ENCODE measurements around the gene KITLG.

DNA sequence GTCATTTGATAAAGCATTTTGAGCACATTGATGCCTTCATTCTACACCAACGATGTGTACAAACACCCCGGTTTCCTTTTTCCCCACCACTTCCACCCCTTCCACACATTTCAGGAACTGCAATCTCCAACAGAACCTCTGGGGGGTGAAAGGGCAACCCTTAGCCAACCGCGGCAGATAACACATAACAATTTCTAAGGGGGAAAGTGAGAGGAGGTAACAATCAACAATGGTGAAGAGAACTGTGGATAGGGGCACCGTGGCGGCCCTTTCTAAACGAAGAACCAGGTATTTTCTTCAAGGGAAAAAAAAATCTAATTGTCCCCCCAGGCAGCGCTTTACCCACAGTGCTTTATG lies 1.1 kb downstream of the KITLG start:
- TF ChIP-seq HDGF (IDR thresholded peaks at IDR 0.05; ENCODE audit: borderline replicate concordance): no peak
- no peak for TF ChIP-seq ELF4 (IDR thresholded peaks at IDR 0.05)
- no peak for TF ChIP-seq SP1 (IDR thresholded peaks at IDR 0.05)
- TF ChIP-seq, protein P1, sequence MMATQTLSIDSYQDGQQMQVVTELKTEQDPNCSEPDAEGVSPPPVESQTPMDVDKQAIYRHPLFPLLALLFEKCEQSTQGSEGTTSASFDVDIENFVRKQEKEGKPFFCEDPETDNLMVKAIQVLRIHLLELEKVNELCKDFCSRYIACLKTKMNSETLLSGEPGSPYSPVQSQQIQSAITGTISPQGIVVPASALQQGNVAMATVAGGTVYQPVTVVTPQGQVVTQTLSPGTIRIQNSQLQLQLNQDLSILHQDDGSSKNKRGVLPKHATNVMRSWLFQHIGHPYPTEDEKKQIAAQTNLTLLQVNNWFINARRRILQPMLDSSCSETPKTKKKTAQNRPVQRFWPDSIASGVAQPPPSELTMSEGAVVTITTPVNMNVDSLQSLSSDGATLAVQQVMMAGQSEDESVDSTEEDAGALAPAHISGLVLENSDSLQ (IDR thresholded peaks at IDR 0.05): no peak
- TF ChIP-seq FOXM1 (IDR thresholded peaks at IDR 0.05; ENCODE audit: borderline replicate concordance): no peak
- TF ChIP-seq TARDBP (IDR thresholded peaks at IDR 0.05): no peak
- no peak for TF ChIP-seq ARNT (IDR thresholded peaks at IDR 0.05)
- no peak for TF ChIP-seq FOXK2 (IDR thresholded peaks at IDR 0.05)
- TF ChIP-seq ZNF384 (IDR thresholded peaks at IDR 0.05): no peak
- TF ChIP-seq SUZ12 (IDR thresholded peaks at IDR 0.05): no peak
- no peak for TF ChIP-seq FOXA1 (IDR thresholded peaks at IDR 0.05)
- no peak for TF ChIP-seq NFRKB (IDR thresholded peaks at IDR 0.05)
- TF ChIP-seq CTBP1 (IDR thresholded peaks at IDR 0.05; ENCODE audit: borderline replicate concordance): no peak

Data from HEK293T (cell line).